Measurements from ENCODE around the gene TNS3.

The TNS3 gene

GRCh38 chr7:47568056-47568455, 13.9 kb downstream of the TNS3 start:
- Histone ChIP-seq H3K9me3 (ENCODE audit: control insufficient read depth, low read depth, low read length) (no peaks in the 10 kb centered on the region), H3K4me3 (ENCODE audit: low read length) (no peak overlapping the region), H3K36me3 (ENCODE audit: control insufficient read depth, low read depth, low read length) (no peaks in the 10 kb centered on the region), H3K9ac (ENCODE audit: low read length) (no peak overlapping the region), H3K27ac (ENCODE audit: low read length) (no peak overlapping the region), H3K27me3 (ENCODE audit: control insufficient read depth, insufficient read depth, low read length) (no peaks in the 10 kb centered on the region), H3K4me1 (ENCODE audit: control insufficient read depth, low read depth, low read length) (no peaks in the 10 kb centered on the region)

- Histone ChIP-seq H3K4me3 (ENCODE audit: low read length) (no peak overlapping the region), H3K9me3 (ENCODE audit: control insufficient read depth, low read depth, low read length) (no peaks in the 10 kb centered on the region), H3K27ac (ENCODE audit: low read length) (no peak overlapping the region), H3K27me3 (ENCODE audit: control insufficient read depth, insufficient read depth, low read length) (no peaks in the 10 kb centered on the region), H3K4me1 (ENCODE audit: control insufficient read depth, low read depth, low read length) (no peaks in the 10 kb centered on the region), H3K36me3 (ENCODE audit: control insufficient read depth, low read depth, low read length) (no peaks in the 10 kb centered on the region), H3K9ac (ENCODE audit: low read length) (no peak overlapping the region)
These were observed 16.2 kb downstream of the TNS3 start for GRCh38 chr7:47565640-47566250.

GRCh38 chr7:47563521-47563920, 18.4 kb downstream of the TNS3 start:
- Histone ChIP-seq H3K4me3 (ENCODE audit: low read length) (no peak overlapping the region), H3K27ac (ENCODE audit: low read length) (no peak overlapping the region), H3K9ac (ENCODE audit: low read length) (no peak overlapping the region), H3K4me1 (ENCODE audit: control insufficient read depth, low read depth, low read length) (no peaks in the 10 kb centered on the region), H3K9me3 (ENCODE audit: control insufficient read depth, low read depth, low read length) (no peaks in the 10 kb centered on the region), H3K36me3 (ENCODE audit: control insufficient read depth, low read depth, low read length) (no peaks in the 10 kb centered on the region), H3K27me3 (ENCODE audit: control insufficient read depth, insufficient read depth, low read length) (no peaks in the 10 kb centered on the region)

- Histone ChIP-seq H3K9me3 (ENCODE audit: control insufficient read depth, low read depth, low read length) (no peaks in the 10 kb centered on the region), H3K36me3 (ENCODE audit: control insufficient read depth, low read depth, low read length) (no peaks in the 10 kb centered on the region), H3K4me1 (ENCODE audit: control insufficient read depth, low read depth, low read length) (no peaks in the 10 kb centered on the region), H3K9ac (ENCODE audit: low read length) (no peak overlapping the region), H3K27me3 (ENCODE audit: control insufficient read depth, insufficient read depth, low read length) (no peaks in the 10 kb centered on the region), H3K4me3 (ENCODE audit: low read length) (no peak overlapping the region), H3K27ac (ENCODE audit: low read length) (no peak overlapping the region)
These were observed 20.0 kb downstream of the TNS3 start for GRCh38 chr7:47561715-47562446.

DNA sequence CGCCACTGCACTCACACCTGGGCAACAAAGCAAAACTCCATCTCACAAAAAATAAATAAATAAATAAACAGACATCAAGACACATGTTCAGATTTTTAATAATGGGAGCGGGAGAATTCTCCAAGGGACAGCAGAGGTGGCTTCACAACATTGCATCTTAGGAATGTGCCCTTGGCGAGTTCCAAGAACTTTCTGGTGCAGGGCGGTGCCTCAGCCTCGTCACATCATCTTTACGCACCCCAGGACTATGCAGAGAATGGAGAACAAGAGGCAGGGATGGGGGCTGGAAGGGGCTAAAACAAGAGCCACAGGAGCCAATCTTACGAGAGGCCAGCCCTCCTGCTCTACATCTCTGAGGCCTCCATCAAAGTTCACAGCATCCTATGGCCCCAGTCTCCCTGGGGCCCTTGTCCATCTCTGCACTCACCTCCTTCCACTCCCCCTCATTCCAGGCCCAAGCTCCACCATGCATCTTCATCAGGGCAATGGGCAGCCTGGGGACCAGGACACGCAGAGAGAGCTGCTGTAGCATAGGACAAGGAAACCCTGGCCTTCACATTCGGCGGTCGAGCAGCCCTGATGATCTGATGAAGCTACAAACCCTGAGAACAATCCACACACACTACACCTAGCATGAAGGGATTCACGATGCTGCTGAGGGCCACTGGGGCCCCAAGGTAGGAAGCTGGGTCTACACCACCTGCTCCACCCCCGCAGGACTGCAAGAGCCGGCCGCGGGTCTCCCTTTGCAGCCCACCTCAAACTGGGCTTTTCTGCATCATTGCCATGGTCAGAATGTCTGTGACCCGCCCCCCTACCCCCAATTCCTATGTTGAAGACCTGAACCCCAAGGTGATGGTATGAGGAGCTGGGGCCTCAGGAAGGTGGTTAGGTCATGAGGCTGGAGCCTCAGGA, 22.3 kb downstream of the TNS3 start:
- Histone ChIP-seq H3K27ac (ENCODE audit: low read length) (no peak overlapping the region), H3K4me3 (ENCODE audit: low read length) (no peak overlapping the region), H3K9me3 (ENCODE audit: control insufficient read depth, low read depth, low read length) (no peaks in the 10 kb centered on the region), H3K4me1 (ENCODE audit: control insufficient read depth, low read depth, low read length) (no peaks in the 10 kb centered on the region), H3K9ac (ENCODE audit: low read length) (no peak overlapping the region), H3K27me3 (ENCODE audit: control insufficient read depth, insufficient read depth, low read length) (no peaks in the 10 kb centered on the region), H3K36me3 (ENCODE audit: control insufficient read depth, low read depth, low read length) (no peaks in the 10 kb centered on the region)

DNA sequence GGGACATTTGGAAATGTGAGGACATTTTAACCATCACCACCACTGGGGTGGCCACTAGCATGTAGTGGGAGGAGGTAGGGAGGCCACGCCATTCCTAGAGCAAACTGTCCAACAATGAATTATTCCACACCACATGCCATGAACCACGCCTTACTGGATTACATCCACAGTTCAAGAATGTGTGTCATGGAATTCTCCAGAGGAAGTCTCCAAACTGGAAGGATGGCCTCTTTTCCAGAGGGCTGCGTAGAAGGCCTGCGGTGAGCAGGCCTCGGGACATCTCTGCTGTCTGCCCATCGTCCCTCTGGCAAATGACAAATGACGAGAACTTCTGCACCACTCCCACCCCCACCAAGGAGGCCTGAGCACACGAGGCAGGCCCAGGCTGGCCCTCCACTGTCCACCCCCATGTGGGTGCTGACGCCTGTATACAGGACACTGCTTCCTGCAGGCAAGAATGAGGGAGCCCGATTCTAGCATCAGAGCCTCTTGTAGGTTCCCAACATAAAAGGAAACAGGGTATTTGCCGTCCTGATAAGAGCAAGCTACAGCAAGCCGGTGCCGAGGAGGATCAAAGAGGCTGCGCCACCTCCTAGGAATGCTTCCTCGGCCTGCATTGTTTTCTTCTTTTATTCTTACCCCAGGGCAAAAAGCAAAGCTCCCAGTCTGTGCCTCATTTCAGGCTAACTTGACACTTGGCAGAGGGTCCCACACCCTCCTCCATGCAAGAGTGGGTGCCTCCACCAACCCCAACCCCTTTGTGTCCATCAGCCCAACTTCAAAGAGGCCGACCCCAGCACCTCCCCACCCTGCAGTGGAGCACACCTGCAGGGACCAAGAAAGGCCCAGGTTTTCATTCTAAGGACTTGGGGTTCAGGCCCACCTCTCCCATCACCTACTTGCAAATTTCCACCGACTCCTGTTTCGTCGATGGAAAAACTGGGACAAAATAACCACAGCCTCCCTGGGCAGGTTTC, 23.9 kb downstream of the TNS3 start:
- H3K27me3 ChIP-seq (ENCODE audit: control insufficient read depth, insufficient read depth, low read length), result no peaks in the 10 kb centered on the region
- no peak overlapping the region for H3K9ac ChIP-seq (ENCODE audit: low read length)
- no peak overlapping the region for H3K4me3 ChIP-seq (ENCODE audit: low read length)
- H3K4me1 ChIP-seq (ENCODE audit: control insufficient read depth, low read depth, low read length), result peaks cover 4% of the 10 kb centered on the region
- H3K36me3 ChIP-seq (ENCODE audit: control insufficient read depth, low read depth, low read length), result no peaks in the 10 kb centered on the region
- no peaks in the 10 kb centered on the region for H3K9me3 ChIP-seq (ENCODE audit: control insufficient read depth, low read depth, low read length)
- no peak overlapping the region for H3K27ac ChIP-seq (ENCODE audit: low read length)

DNA sequence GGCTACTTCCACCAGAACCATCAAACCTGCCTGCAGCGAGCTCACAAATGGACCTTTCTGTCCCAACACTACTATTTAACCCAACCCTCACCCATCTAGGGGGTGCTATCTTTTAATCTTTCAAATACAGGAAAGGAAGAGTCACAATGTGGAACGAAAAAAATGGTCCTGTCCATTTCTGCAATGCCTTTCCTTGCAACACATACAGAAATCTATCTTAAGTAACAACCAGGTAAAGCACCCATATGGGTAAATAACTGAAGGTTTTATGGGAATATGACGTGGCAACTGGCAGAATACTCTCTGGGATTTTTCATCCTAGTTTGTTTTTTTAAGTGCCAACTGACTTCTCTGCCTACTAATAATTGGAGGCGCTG, 24.6 kb downstream of the TNS3 start:
- Histone ChIP-seq H3K27me3 (ENCODE audit: control insufficient read depth, insufficient read depth, low read length) (no peaks in the 10 kb centered on the region), H3K27ac (ENCODE audit: low read length) (no peak overlapping the region), H3K4me3 (ENCODE audit: low read length) (no peak overlapping the region), H3K9me3 (ENCODE audit: control insufficient read depth, low read depth, low read length) (no peaks in the 10 kb centered on the region), H3K9ac (ENCODE audit: low read length) (no peak overlapping the region), H3K4me1 (ENCODE audit: control insufficient read depth, low read depth, low read length) (peaks cover 7% of the 10 kb centered on the region), H3K36me3 (ENCODE audit: control insufficient read depth, low read depth, low read length) (no peaks in the 10 kb centered on the region)

GRCh38 chr7:47556511-47557180, 25.3 kb downstream of the TNS3 start:
- no peak overlapping the region for H3K27ac ChIP-seq (ENCODE audit: low read length)
- H3K9ac ChIP-seq (ENCODE audit: low read length), result no peak overlapping the region
- H3K9me3 ChIP-seq (ENCODE audit: control insufficient read depth, low read depth, low read length), result no peaks in the 10 kb centered on the region
- H3K36me3 ChIP-seq (ENCODE audit: control insufficient read depth, low read depth, low read length), result no peaks in the 10 kb centered on the region
- peaks cover 7% of the 10 kb centered on the region for H3K4me1 ChIP-seq (ENCODE audit: control insufficient read depth, low read depth, low read length)
- H3K4me3 ChIP-seq (ENCODE audit: low read length), result no peak overlapping the region
- no peaks in the 10 kb centered on the region for H3K27me3 ChIP-seq (ENCODE audit: control insufficient read depth, insufficient read depth, low read length)

- H3K4me3 ChIP-seq (ENCODE audit: low read length), result no peak overlapping the region
- no peak overlapping the region for H3K27ac ChIP-seq (ENCODE audit: low read length)
- H3K4me1 ChIP-seq (ENCODE audit: control insufficient read depth, low read depth, low read length), result peaks cover 7% of the 10 kb centered on the region
- H3K9ac ChIP-seq (ENCODE audit: low read length), result no peak overlapping the region
- no peaks in the 10 kb centered on the region for H3K9me3 ChIP-seq (ENCODE audit: control insufficient read depth, low read depth, low read length)
- H3K27me3 ChIP-seq (ENCODE audit: control insufficient read depth, insufficient read depth, low read length), result no peaks in the 10 kb centered on the region
- H3K36me3 ChIP-seq (ENCODE audit: control insufficient read depth, low read depth, low read length), result no peaks in the 10 kb centered on the region
These were observed 28.6 kb downstream of the TNS3 start for GRCh38 chr7:47553309-47553708.

DNA sequence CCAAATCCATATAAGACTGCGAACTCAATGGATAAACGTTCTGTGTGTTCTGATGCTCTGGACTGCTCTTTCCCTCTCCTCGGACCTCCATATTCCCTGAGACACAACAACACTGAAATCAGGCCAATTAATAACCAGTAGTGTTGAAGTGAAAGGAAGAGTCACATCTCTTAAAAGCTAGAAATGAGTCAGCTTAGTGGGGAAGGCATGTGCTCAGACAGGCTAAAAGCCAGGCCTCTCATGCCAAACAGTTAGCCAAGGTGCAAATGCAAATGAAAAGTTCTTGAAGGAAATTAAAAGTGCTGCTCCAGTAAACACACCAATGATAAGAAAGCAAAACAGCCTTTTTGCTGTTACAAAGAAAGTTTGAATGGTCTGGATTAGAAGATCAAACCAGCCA, 29.3 kb downstream of the TNS3 start:
- no peak overlapping the region for H3K27ac ChIP-seq (ENCODE audit: low read length)
- H3K4me1 ChIP-seq (ENCODE audit: control insufficient read depth, low read depth, low read length), result peaks cover 7% of the 10 kb centered on the region
- H3K9ac ChIP-seq (ENCODE audit: low read length), result no peak overlapping the region
- H3K9me3 ChIP-seq (ENCODE audit: control insufficient read depth, low read depth, low read length), result no peaks in the 10 kb centered on the region
- H3K4me3 ChIP-seq (ENCODE audit: low read length), result no peak overlapping the region
- H3K27me3 ChIP-seq (ENCODE audit: control insufficient read depth, insufficient read depth, low read length), result no peaks in the 10 kb centered on the region
- no peaks in the 10 kb centered on the region for H3K36me3 ChIP-seq (ENCODE audit: control insufficient read depth, low read depth, low read length)
